SKM-1 treated with dmso at 0.1 percent for 144 hours (cell line): ENCODE data around the gene RASA1.

Experiments used
- DNase-seq: peaks from one replicate; lab custom pipeline; 2025; ENCODE audit not compliant: unreplicated experiment; lab: John Stamatoyannopoulos, UW

RASA1 gene

GRCh38 chr5:87400305-87400899, 132.7 kb downstream of the RASA1 start:
- DNase-seq, result peak; percentile 44

- no peak for DNase-seq
Measured at GRCh38 chr5:87401626-87402025, 133.9 kb downstream of the RASA1 start.

GRCh38 chr5:87403409-87403808, 135.7 kb downstream of the RASA1 start:
- no peak for DNase-seq

GRCh38 chr5:87403899-87404298, 136.2 kb downstream of the RASA1 start:
- DNase-seq, result no peak

GRCh38 chr5:87404359-87404758, 136.7 kb downstream of the RASA1 start:
- no peak for DNase-seq

GRCh38 chr5:87405472-87406155, 137.9 kb downstream of the RASA1 start:
- DNase-seq, result no peak

GRCh38 chr5:87408204-87408603, 140.5 kb downstream of the RASA1 start:
- no peak for DNase-seq

- DNase-seq, result no peak
Measured at GRCh38 chr5:87410931-87411330, 143.2 kb downstream of the RASA1 start.

GRCh38 chr5:87411586-87411972, 143.9 kb downstream of the RASA1 start:
- DNase-seq, result no peak

- peak; percentile 59 for DNase-seq
Measured at GRCh38 chr5:87411973-87412629, 144.4 kb downstream of the RASA1 start.

- DNase-seq, result peak; percentile 98
Measured at GRCh38 chr5:87412630-87413342, 145.1 kb downstream of the RASA1 start, which contains the start of gene CCNH. CCNH (minus strand) TSS chr5:87412930; CDS start chr5:87412794, 136 bp downstream.

GRCh38 chr5:87413343-87413645, 145.6 kb downstream of the RASA1 start:
- no peak for DNase-seq

- no peak for DNase-seq
Measured at GRCh38 chr5:87418506-87418905, 150.8 kb downstream of the RASA1 start.

GRCh38 chr5:87421307-87421706, 153.6 kb downstream of the RASA1 start:
- DNase-seq, result no peak

- DNase-seq, result no peak
Measured at GRCh38 chr5:87423755-87424154, 156.1 kb downstream of the RASA1 start.

GRCh38 chr5:87430863-87431457, 163.3 kb downstream of the RASA1 start:
- no peak for DNase-seq

- no peak for DNase-seq
Measured at GRCh38 chr5:87432460-87432859, 164.8 kb downstream of the RASA1 start.

GRCh38 chr5:87433945-87434344, 166.3 kb downstream of the RASA1 start:
- DNase-seq, result no peak

- no peak for DNase-seq
Measured at GRCh38 chr5:87434461-87434860, 166.8 kb downstream of the RASA1 start.

GRCh38 chr5:87435144-87435694, 167.5 kb downstream of the RASA1 start:
- DNase-seq, result no peak

GRCh38 chr5:87437724-87438123, 170.0 kb downstream of the RASA1 start:
- no peak for DNase-seq
